Measurements from ENCODE around the gene PRR5L.

GRCh38 chr11:36498721-36499120, 202.6 kb downstream of the PRR5L start:
- TF ChIP-seq CTCF (IDR thresholded peaks at IDR 0.05) (no peak), POLR2A (IDR thresholded peaks at IDR 0.05) (no peak)
